ENCODE measurements around the gene ACTA2. TPM values are rescaled to one million over a fixed set of nuclear protein-coding genes. Genes with fewer than 3 reads are reported as not detected.

The ACTA2 gene
- polyA plus RNA-seq (ENCODE audit: insufficient read length in 4 of 4): 100 to 1,000 TPM; 165 to 197 (median 178) TPM

- no peak for DNase-seq (ENCODE audit: low read depth in 4 of 4, low spot score in 2 of 4)
Measured at GRCh38 chr10:88952647-88953111, at the start of gene ACTA2. ACTA2 (minus strand) TSS chr10:88952773; CDS start chr10:88948930, 3,843 bp downstream.

GRCh38 chr10:89001729-89002072, 49.1 kb upstream of the ACTA2 start:
- no peak for DNase-seq (ENCODE audit: low read depth in 4 of 4, low spot score in 2 of 4)

GRCh38 chr10:89001024-89001728, 48.6 kb upstream of the ACTA2 start:
- DNase-seq (ENCODE audit: low read depth in 4 of 4, low spot score in 2 of 4): no peak

- no peak for DNase-seq (ENCODE audit: low read depth in 4 of 4, low spot score in 2 of 4)
Measured at GRCh38 chr10:88999625-89000024, 47.1 kb upstream of the ACTA2 start.

GRCh38 chr10:88996927-88997326, 44.4 kb upstream of the ACTA2 start:
- DNase-seq (ENCODE audit: low read depth in 4 of 4, low spot score in 2 of 4): no peak

GRCh38 chr10:88995156-88995876, 42.7 kb upstream of the ACTA2 start:
- DNase-seq (ENCODE audit: low read depth in 4 of 4, low spot score in 2 of 4): no peak

- no peak for DNase-seq (ENCODE audit: low read depth in 4 of 4, low spot score in 2 of 4)
Measured at GRCh38 chr10:88994019-88994418, 41.4 kb upstream of the ACTA2 start.

- no peak for DNase-seq (ENCODE audit: low read depth in 4 of 4, low spot score in 2 of 4)
Measured at GRCh38 chr10:88992921-88993524, 40.5 kb upstream of the ACTA2 start.

- no peak for DNase-seq (ENCODE audit: low read depth in 4 of 4, low spot score in 2 of 4)
Measured at GRCh38 chr10:88991899-88992320, 39.3 kb upstream of the ACTA2 start.

- peak; percentile 47 to 71 (median 68) for DNase-seq (ENCODE audit: low read depth in 4 of 4, low spot score in 2 of 4)
Measured at GRCh38 chr10:88991161-88991898, 38.8 kb upstream of the ACTA2 start.

GRCh38 chr10:88990384-88991160, 38.0 kb upstream of the ACTA2 start, which contains the start of gene FAS:
FAS (plus strand) TSS chr10:88990798; CDS start chr10:88990877, 79 bp downstream.
- DNase-seq (ENCODE audit: low read depth in 4 of 4, low spot score in 2 of 4): peak; percentile 48 to 75 (median 53)

- DNase-seq (ENCODE audit: low read depth in 4 of 4, low spot score in 2 of 4): peak in 3 of 4 donors; percentile 23 to 51 (median 47)
Measured at GRCh38 chr10:88989824-88990383, 37.3 kb upstream of the ACTA2 start.

- DNase-seq (ENCODE audit: low read depth in 4 of 4, low spot score in 2 of 4): no peak
Measured at GRCh38 chr10:88989423-88989822, 36.9 kb upstream of the ACTA2 start.

- no peak for DNase-seq (ENCODE audit: low read depth in 4 of 4, low spot score in 2 of 4)
Measured at GRCh38 chr10:88987840-88988239, 35.3 kb upstream of the ACTA2 start.

GRCh38 chr10:88987243-88987725, 34.7 kb upstream of the ACTA2 start:
- no peak for DNase-seq (ENCODE audit: low read depth in 4 of 4, low spot score in 2 of 4)

GRCh38 chr10:88986549-88987242, 34.1 kb upstream of the ACTA2 start:
- peak in 1 of 4 donors; percentile 44 for DNase-seq (ENCODE audit: low read depth in 4 of 4, low spot score in 2 of 4)

- no peak for DNase-seq (ENCODE audit: low read depth in 4 of 4, low spot score in 2 of 4)
Measured at GRCh38 chr10:88984525-88984924, 32.0 kb upstream of the ACTA2 start.

GRCh38 chr10:88983939-88984338, 31.4 kb upstream of the ACTA2 start:
- DNase-seq (ENCODE audit: low read depth in 4 of 4, low spot score in 2 of 4): no peak

GRCh38 chr10:88983206-88983605, 30.6 kb upstream of the ACTA2 start:
- no peak for DNase-seq (ENCODE audit: low read depth in 4 of 4, low spot score in 2 of 4)
